ENCODE data around the gene GPS1.

The GPS1 gene

DNA sequence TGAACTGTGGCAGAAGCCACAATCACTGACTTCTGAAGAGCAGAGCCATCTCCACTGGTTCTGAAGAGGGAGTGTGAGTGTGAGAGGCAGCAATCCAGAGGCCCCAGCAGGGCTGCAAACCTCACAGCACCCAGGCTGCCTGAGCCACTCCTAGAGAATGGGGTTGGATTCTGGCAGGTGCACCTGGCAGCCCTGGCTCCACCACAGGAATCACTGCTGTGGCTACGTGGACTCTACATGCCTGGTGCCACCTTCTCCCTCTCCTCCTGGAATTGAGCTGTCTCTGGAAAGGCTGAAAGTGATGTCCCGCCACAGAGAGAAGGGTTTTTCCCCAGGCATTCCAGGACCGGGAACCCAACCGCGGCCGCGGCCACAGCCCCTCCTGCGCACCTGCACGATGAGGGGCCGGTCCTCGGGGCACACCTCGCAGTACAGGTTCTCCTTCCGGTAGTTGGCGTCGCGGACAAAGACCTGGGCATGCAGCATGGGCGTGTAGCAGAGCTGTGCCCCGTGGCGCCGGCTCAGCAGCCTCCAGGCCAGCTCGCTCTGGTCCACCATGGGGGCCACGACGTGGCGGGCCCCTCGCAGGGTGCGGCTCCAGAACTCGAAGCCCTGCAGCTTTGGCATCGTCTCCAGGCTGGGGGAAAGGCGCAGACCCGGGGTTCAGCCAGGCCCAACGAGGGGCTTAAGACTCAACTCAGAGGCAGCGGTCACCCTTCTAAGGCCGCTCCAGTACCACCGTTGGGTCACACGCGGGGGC is 12.9 kb downstream of the GPS1 start:
- peak overlapping the region; percentile 67 for H3K4me3 ChIP-seq (ENCODE audit: low read depth, low read length)
- no peak for DNase-seq (ENCODE audit: low read depth)
- TF ChIP-seq, protein P1, sequence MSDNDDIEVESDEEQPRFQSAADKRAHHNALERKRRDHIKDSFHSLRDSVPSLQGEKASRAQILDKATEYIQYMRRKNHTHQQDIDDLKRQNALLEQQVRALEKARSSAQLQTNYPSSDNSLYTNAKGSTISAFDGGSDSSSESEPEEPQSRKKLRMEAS (IDR thresholded peaks at IDR 0.05; ENCODE audit: low read depth, low read length): no peak
- no peak for TF ChIP-seq POLR2A (IDR thresholded peaks at IDR 0.05; ENCODE audit: extremely low read depth, insufficient read length)
- TF ChIP-seq, protein P2, sequence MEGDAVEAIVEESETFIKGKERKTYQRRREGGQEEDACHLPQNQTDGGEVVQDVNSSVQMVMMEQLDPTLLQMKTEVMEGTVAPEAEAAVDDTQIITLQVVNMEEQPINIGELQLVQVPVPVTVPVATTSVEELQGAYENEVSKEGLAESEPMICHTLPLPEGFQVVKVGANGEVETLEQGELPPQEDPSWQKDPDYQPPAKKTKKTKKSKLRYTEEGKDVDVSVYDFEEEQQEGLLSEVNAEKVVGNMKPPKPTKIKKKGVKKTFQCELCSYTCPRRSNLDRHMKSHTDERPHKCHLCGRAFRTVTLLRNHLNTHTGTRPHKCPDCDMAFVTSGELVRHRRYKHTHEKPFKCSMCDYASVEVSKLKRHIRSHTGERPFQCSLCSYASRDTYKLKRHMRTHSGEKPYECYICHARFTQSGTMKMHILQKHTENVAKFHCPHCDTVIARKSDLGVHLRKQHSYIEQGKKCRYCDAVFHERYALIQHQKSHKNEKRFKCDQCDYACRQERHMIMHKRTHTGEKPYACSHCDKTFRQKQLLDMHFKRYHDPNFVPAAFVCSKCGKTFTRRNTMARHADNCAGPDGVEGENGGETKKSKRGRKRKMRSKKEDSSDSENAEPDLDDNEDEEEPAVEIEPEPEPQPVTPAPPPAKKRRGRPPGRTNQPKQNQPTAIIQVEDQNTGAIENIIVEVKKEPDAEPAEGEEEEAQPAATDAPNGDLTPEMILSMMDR (IDR thresholded peaks at IDR 0.05; ENCODE audit: low read depth, low read length): no peak
- no peak for TF ChIP-seq MYC (IDR thresholded peaks at IDR 0.05; ENCODE audit: low read depth, low read length)

DNA sequence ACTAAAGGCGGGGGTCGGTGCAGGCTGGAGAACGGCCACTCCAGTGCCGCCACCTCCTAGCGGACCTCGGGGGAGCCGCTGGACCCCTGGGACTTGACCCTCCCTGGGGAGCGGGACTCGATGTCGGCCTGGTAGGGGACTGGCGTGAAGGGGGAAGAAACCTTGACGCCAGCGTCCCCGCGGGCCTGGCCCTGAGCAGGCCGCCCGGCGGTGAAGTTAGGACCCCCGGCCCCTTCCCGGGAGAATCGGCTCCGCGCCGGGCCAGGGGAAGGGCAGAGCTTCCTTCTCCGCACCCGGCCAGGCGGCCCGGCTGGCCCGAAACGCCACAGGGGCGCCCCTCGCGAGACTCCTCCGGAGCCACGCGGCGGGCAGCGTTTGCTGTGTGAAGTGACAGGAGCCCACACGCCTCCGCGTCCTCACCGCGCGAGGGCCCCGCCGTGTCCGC is 13.5 kb downstream of the GPS1 start:
- no peak for DNase-seq (ENCODE audit: low read depth)
- H3K4me3 ChIP-seq (ENCODE audit: low read depth, low read length): peak overlapping the region; percentile 67
- TF ChIP-seq MYC (IDR thresholded peaks at IDR 0.05; ENCODE audit: low read depth, low read length): no peak
- TF ChIP-seq, protein P2 (IDR thresholded peaks at IDR 0.05; ENCODE audit: low read depth, low read length): no peak
- TF ChIP-seq, protein P1 (IDR thresholded peaks at IDR 0.05; ENCODE audit: low read depth, low read length): no peak
- TF ChIP-seq POLR2A (IDR thresholded peaks at IDR 0.05; ENCODE audit: extremely low read depth, insufficient read length): no peak

DNA sequence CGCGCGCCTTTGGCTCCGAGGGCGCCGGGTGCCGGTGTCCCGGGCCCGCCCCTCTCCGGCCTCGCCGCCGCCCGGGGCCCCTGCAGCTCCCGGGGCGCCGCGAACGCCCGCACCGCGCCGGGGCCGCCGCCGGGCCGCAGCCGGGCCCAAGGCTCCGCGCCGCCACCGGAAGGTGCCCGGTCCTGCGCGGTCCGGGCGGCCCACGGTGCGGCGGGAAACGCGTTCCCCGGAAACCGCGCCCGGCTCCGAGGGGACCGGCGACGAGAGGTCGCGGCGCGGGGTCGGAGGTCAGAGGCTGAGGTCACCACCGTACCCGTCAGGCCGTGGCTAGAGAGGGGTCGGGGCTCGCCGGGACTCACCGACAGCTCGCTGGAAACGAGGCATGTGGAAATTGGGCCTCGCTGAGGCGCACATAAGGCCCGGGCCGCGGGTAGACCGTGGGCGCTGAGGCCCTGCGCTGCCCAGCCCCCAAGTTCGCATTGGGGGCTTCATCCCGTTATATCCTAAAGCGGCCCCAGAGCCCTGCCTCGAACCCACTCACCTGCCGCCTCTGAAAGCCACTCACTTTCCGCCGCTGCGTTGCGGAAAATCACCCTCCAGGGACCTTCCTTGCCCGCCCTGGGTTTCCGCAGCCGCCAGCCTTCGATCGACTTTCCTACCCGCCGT is 14.1 kb downstream of the GPS1 start, which contains the start of gene DUS1L:
DUS1L (minus strand) TSS at position 167 of the 666 bp plus-strand sequence. CDS start 745 bp downstream, outside the sequence.
- H3K4me3 ChIP-seq (ENCODE audit: low read depth, low read length): peak within 1 kb of the TSS; percentile 67
- TF ChIP-seq POLR2A (IDR thresholded peaks at IDR 0.05; ENCODE audit: extremely low read depth, insufficient read length): peak; percentile 40
- TF ChIP-seq, protein P2 (IDR thresholded peaks at IDR 0.05; ENCODE audit: low read depth, low read length): no peak
- TF ChIP-seq, protein P1 (IDR thresholded peaks at IDR 0.05; ENCODE audit: low read depth, low read length): peak; percentile 32; the same call in 1 of the 2 replicates
- TF ChIP-seq MYC (IDR thresholded peaks at IDR 0.05; ENCODE audit: low read depth, low read length): peak; percentile 56; the same call in 1 of the 2 replicates
- peak; percentile 73 for DNase-seq (ENCODE audit: low read depth)

DNA sequence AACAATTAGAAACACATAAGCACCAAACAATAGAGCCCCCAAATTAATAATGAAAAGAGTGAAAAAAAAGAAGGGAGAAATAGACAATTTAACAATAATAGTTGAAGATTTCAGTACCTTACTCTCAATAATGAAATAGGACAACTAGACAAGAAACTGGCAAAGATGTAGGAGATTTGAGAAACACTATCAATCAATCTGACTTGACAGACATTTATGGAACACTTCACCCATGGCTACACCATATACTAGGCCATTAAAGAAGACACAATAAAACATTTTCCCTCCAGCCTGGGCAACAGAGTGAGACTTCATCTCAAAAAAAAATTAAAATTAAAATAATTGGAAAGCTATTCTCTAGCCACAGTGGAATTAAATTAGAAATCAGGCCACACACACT is 18.9 kb downstream of the GPS1 start:
- H3K4me3 ChIP-seq (ENCODE audit: low read depth, low read length): no peak overlapping the region
- DNase-seq (ENCODE audit: low read depth): no peak
- no peak for TF ChIP-seq MYC (IDR thresholded peaks at IDR 0.05; ENCODE audit: low read depth, low read length)
- TF ChIP-seq, protein P1 (IDR thresholded peaks at IDR 0.05; ENCODE audit: low read depth, low read length): no peak
- no peak for TF ChIP-seq POLR2A (IDR thresholded peaks at IDR 0.05; ENCODE audit: extremely low read depth, insufficient read length)
- TF ChIP-seq, protein P2 (IDR thresholded peaks at IDR 0.05; ENCODE audit: low read depth, low read length): no peak

DNA sequence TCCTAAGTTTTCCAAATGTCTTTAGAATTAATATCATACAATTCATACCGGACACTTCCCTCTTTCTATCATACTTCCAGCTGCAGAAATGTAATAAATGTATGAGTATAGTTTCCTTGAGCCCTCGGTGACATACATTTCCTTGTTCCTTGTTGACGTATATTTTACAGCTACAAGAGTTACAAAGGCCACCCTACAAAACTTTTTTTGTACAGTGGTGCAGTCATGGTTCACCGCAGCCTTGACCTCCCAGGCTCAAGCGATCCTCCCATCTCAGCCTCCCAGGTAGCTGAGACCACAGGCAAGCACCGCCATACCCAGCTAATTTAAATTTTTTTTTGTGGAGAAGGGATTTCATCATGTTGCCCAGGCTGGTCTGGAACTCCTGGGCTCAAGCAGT is 21.1 kb downstream of the GPS1 start:
- TF ChIP-seq, protein P1 (IDR thresholded peaks at IDR 0.05; ENCODE audit: low read depth, low read length): no peak
- TF ChIP-seq POLR2A (IDR thresholded peaks at IDR 0.05; ENCODE audit: extremely low read depth, insufficient read length): no peak
- TF ChIP-seq, protein P2 (IDR thresholded peaks at IDR 0.05; ENCODE audit: low read depth, low read length): no peak
- no peak for TF ChIP-seq MYC (IDR thresholded peaks at IDR 0.05; ENCODE audit: low read depth, low read length)
- no peak overlapping the region for H3K4me3 ChIP-seq (ENCODE audit: low read depth, low read length)
- no peak for DNase-seq (ENCODE audit: low read depth)
